ENCODE data around the gene ARNT2.

ARNT2 gene

GRCh38 chr15:80465626-80466005 lies 61.4 kb downstream of the ARNT2 start:
- no peak for TF ChIP-seq CTCF (IDR thresholded peaks at IDR 0.05; ENCODE audit: extremely low read depth, insufficient read depth, missing control alignments)
- in situ Hi-C loops (cut with MboI; ENCODE audit: low pct_unique_long_range_greater_than_20kb, low sequenced_read_pairs, unreplicated experiment) = no loop called here

GRCh38 chr15:80466543-80466942 lies 62.4 kb downstream of the ARNT2 start:
- no peak for TF ChIP-seq CTCF (IDR thresholded peaks at IDR 0.05; ENCODE audit: extremely low read depth, insufficient read depth, missing control alignments)
- DNase-seq (ENCODE audit: low spot score) = no peak
- in situ Hi-C loops (cut with MboI; ENCODE audit: low pct_unique_long_range_greater_than_20kb, low sequenced_read_pairs, unreplicated experiment) = no loop called here

More at GRCh38 chr15:80465626-80466005, 61.4 kb downstream of the ARNT2 start:
- no peak for DNase-seq (ENCODE audit: low spot score)

GRCh38 chr15:80467311-80467714 lies 63.1 kb downstream of the ARNT2 start:
- in situ Hi-C loops (cut with MboI; ENCODE audit: low pct_unique_long_range_greater_than_20kb, low sequenced_read_pairs, unreplicated experiment) = no loop called here
- DNase-seq (ENCODE audit: low spot score) = no peak
- no peak for TF ChIP-seq CTCF (IDR thresholded peaks at IDR 0.05; ENCODE audit: extremely low read depth, insufficient read depth, missing control alignments)

- TF ChIP-seq CTCF (IDR thresholded peaks at IDR 0.05; ENCODE audit: extremely low read depth, insufficient read depth, missing control alignments) = no peak
- in situ Hi-C loops (cut with MboI; ENCODE audit: low pct_unique_long_range_greater_than_20kb, low sequenced_read_pairs, unreplicated experiment) = no loop called here
- no peak for DNase-seq (ENCODE audit: low spot score)
Measured at GRCh38 chr15:80468796-80469195, 64.6 kb downstream of the ARNT2 start.

GRCh38 chr15:80471881-80472280 lies 67.7 kb downstream of the ARNT2 start:
- DNase-seq (ENCODE audit: low spot score) = no peak
- TF ChIP-seq CTCF (IDR thresholded peaks at IDR 0.05; ENCODE audit: extremely low read depth, insufficient read depth, missing control alignments) = no peak
- in situ Hi-C loops (cut with MboI; ENCODE audit: low pct_unique_long_range_greater_than_20kb, low sequenced_read_pairs, unreplicated experiment) = no loop called here

GRCh38 chr15:80473286-80474223 lies 69.4 kb downstream of the ARNT2 start:
- DNase-seq (ENCODE audit: low spot score) = no peak
- TF ChIP-seq CTCF (IDR thresholded peaks at IDR 0.05; ENCODE audit: extremely low read depth, insufficient read depth, missing control alignments) = no peak
- in situ Hi-C loops (cut with MboI; ENCODE audit: low pct_unique_long_range_greater_than_20kb, low sequenced_read_pairs, unreplicated experiment) = no loop called here
